ENCODE measurements around the gene SDK1. TPM values are rescaled to one million over a fixed set of nuclear protein-coding genes. Genes with fewer than 3 reads are reported as not detected.
"Not testable (repeated sequence)": the region's sequence is repeated elsewhere in the genome, so short reads cannot be mapped to it uniquely, and the experiment has no call there.

The SDK1 gene
- total RNA-seq, 1 donor from 2014 or later = 4.3 TPM

DNA sequence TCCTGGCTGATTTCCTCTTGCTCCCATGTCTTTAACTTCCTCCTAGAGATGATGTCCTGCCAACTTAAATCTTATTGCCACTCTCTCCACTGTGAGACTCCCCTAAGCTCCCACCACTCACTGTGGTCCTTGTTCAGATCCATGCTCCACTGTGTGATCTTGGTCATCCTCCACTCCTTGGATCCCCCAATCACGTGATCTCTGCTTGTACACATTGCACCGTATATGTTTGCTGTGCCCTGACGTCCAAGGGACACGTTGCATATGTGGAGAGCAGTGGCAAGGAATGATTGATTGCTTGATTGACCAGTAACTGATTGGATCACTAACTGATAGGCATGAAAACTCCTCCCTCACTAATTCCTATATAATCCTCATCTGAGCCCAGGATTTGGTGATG is 395.1 kb downstream of the SDK1 start:
- no peak overlapping the region for H3K4me3 Mint-ChIP-seq (ENCODE audit: unreplicated experiment)
- H3K4me1 Mint-ChIP-seq (ENCODE audit: unreplicated experiment) = peaks cover 12% of the 10 kb centered on the region
- no peaks in the 10 kb centered on the region for H3K27me3 Mint-ChIP-seq (ENCODE audit: unreplicated experiment)
- H3K27ac Mint-ChIP-seq (ENCODE audit: unreplicated experiment) = no peak overlapping the region
- H3K9me3 Mint-ChIP-seq (ENCODE audit: unreplicated experiment) = no peaks in the 10 kb centered on the region
- DNase-seq (ENCODE audit: low spot score) = no peak
- TF ChIP-seq, protein P1, sequence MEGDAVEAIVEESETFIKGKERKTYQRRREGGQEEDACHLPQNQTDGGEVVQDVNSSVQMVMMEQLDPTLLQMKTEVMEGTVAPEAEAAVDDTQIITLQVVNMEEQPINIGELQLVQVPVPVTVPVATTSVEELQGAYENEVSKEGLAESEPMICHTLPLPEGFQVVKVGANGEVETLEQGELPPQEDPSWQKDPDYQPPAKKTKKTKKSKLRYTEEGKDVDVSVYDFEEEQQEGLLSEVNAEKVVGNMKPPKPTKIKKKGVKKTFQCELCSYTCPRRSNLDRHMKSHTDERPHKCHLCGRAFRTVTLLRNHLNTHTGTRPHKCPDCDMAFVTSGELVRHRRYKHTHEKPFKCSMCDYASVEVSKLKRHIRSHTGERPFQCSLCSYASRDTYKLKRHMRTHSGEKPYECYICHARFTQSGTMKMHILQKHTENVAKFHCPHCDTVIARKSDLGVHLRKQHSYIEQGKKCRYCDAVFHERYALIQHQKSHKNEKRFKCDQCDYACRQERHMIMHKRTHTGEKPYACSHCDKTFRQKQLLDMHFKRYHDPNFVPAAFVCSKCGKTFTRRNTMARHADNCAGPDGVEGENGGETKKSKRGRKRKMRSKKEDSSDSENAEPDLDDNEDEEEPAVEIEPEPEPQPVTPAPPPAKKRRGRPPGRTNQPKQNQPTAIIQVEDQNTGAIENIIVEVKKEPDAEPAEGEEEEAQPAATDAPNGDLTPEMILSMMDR (IDR thresholded peaks at IDR 0.05; ENCODE audit: unreplicated experiment) = no peak
- no peaks in the 10 kb centered on the region for H3K36me3 Mint-ChIP-seq (ENCODE audit: low read depth, unreplicated experiment)

DNA sequence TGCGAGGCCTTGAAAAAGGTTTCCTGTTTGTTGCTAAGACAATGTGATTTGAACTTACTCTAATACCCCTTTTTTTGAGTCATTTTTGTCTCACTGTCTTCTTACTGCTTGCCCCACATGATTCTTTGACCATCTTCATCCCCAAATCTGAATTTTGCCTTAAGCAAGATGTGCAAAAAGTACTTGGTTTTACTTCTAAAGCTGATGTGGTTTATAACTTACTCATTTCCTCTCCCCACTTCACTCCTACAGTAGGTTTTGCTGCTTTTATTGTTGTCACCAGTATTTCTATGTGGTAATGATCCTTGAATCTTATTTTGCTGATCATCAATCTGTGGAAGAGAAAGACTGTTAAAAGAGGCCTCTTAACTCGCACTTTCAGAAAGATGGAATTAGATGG is 396.4 kb downstream of the SDK1 start:
- DNase-seq (ENCODE audit: low spot score) = no peak
- TF ChIP-seq, protein P1 (IDR thresholded peaks at IDR 0.05; ENCODE audit: unreplicated experiment) = no peak
- Mint-ChIP-seq H3K27ac (ENCODE audit: unreplicated experiment) (no peak overlapping the region), H3K4me1 (ENCODE audit: unreplicated experiment) (peaks cover 12% of the 10 kb centered on the region), H3K27me3 (ENCODE audit: unreplicated experiment) (no peaks in the 10 kb centered on the region), H3K36me3 (ENCODE audit: low read depth, unreplicated experiment) (no peaks in the 10 kb centered on the region), H3K9me3 (ENCODE audit: unreplicated experiment) (no peaks in the 10 kb centered on the region), H3K4me3 (ENCODE audit: unreplicated experiment) (no peak overlapping the region)

DNA sequence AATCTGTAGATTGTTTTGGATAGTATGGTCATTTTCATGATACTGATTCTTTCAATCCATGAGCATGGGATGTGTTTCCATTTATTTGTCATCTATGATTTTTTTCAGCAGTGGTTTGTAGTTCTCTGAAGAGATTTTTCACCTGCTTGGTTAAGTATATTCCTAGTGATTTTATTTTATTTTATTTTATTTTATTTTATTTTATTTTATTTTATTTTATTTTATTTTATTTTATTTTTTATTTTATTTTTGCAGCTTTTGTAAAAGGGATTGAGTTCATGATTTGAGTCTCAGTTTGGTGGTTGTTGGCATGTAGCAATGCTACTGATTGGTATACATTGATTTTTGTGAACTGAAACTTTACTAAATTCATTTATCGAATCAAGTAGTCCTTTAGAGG is 404.2 kb downstream of the SDK1 start:
- H3K36me3 Mint-ChIP-seq (ENCODE audit: low read depth, unreplicated experiment) = no peaks in the 10 kb centered on the region
- DNase-seq (ENCODE audit: low spot score) = no peak
- H3K9me3 Mint-ChIP-seq (ENCODE audit: unreplicated experiment) = no peaks in the 10 kb centered on the region
- H3K27me3 Mint-ChIP-seq (ENCODE audit: unreplicated experiment) = no peaks in the 10 kb centered on the region
- no peak overlapping the region for H3K27ac Mint-ChIP-seq (ENCODE audit: unreplicated experiment)
- TF ChIP-seq, protein P1 (IDR thresholded peaks at IDR 0.05; ENCODE audit: unreplicated experiment) = no peak
- H3K4me1 Mint-ChIP-seq (ENCODE audit: unreplicated experiment) = no peaks in the 10 kb centered on the region
- H3K4me3 Mint-ChIP-seq (ENCODE audit: unreplicated experiment) = no peak overlapping the region

DNA sequence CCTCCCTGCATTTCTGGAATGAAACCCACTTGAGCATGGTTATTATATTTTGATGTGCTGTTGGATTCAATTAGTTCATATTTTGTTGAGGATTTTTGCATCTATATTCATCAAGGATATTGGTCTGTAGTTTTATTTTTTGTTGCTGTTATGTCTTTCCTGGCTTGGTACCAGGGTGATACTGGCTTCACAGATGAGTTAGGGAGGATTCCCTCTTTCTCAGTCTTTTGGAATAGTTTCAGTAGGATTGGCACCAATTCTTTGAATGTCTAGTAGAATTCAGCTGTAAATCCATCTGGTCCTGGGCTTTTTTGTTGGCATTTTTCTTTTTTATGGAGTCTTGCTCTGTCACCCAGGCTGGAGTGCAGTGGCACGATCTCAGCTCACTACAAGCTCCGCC is 405.0 kb downstream of the SDK1 start:
- H3K36me3 Mint-ChIP-seq (ENCODE audit: low read depth, unreplicated experiment); H3K4me1 Mint-ChIP-seq (ENCODE audit: unreplicated experiment); DNase-seq (ENCODE audit: low spot score); H3K27ac Mint-ChIP-seq (ENCODE audit: unreplicated experiment); H3K9me3 Mint-ChIP-seq (ENCODE audit: unreplicated experiment); H3K4me3 Mint-ChIP-seq (ENCODE audit: unreplicated experiment); H3K27me3 Mint-ChIP-seq (ENCODE audit: unreplicated experiment): not testable (repeated sequence)

DNA sequence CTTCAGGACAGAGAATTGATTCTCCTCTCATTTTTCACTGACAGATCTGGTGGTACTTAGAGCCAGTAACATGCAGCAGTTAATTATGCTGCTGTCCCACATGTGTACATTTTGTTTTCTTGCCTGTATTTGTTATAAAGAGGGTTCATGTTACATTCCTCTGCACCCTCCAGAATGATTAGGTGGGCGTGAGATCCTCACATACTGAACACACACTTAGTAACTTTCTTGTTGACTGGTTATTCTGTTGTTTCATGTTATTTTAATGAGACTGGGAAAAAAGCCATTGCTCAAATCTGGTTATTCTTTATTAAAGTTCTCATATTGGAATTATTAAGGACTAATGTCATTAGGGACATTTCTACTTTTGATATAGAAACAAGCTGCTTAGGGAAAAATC is 409.1 kb downstream of the SDK1 start:
- Mint-ChIP-seq H3K36me3 (ENCODE audit: low read depth, unreplicated experiment) (no peaks in the 10 kb centered on the region), H3K4me1 (ENCODE audit: unreplicated experiment) (peaks cover 2% of the 10 kb centered on the region), H3K9me3 (ENCODE audit: unreplicated experiment) (no peaks in the 10 kb centered on the region), H3K27ac (ENCODE audit: unreplicated experiment) (no peak overlapping the region), H3K27me3 (ENCODE audit: unreplicated experiment) (peaks cover 1% of the 10 kb centered on the region), H3K4me3 (ENCODE audit: unreplicated experiment) (no peak overlapping the region)
- no peak for DNase-seq (ENCODE audit: low spot score)
- TF ChIP-seq, protein P1 (IDR thresholded peaks at IDR 0.05; ENCODE audit: unreplicated experiment) = no peak

DNA sequence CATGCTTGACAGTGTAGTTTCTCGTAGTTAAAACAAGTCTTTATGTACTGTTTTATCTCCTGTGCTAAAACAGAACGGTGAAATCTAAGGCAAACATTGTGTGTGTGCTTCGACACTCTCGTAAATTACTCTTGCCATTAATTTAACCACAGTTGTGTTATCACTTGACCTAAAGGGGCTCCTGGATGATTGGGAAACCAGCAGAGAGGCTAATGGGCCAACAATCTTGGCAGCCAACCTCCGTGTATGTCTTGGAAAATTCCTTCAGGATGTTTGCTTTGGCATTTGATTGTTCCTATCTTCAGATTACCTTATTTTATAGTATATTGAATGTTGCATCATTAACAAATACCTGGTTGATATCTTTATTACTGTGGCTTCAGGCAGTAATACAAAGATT is 409.5 kb downstream of the SDK1 start:
- no peaks in the 10 kb centered on the region for H3K9me3 Mint-ChIP-seq (ENCODE audit: unreplicated experiment)
- peaks cover 1% of the 10 kb centered on the region for H3K27me3 Mint-ChIP-seq (ENCODE audit: unreplicated experiment)
- DNase-seq (ENCODE audit: low spot score) = no peak
- H3K4me3 Mint-ChIP-seq (ENCODE audit: unreplicated experiment) = no peak overlapping the region
- no peak overlapping the region for H3K27ac Mint-ChIP-seq (ENCODE audit: unreplicated experiment)
- H3K4me1 Mint-ChIP-seq (ENCODE audit: unreplicated experiment) = peaks cover 2% of the 10 kb centered on the region
- no peaks in the 10 kb centered on the region for H3K36me3 Mint-ChIP-seq (ENCODE audit: low read depth, unreplicated experiment)
- TF ChIP-seq, protein P1 (IDR thresholded peaks at IDR 0.05; ENCODE audit: unreplicated experiment) = no peak

Data from endothelial cell (in vitro differentiated cells).